Mononuclear cell (primary cell): ENCODE data around the gene MS4A4E. TPM values are rescaled to one million over a fixed set of nuclear protein-coding genes. Genes with fewer than 3 reads are reported as not detected.
A peak's percentile ranks its signal among the peaks of the same experiment; 100 is the strongest.
"Not testable (repeated sequence)": the region's sequence is repeated elsewhere in the genome, so short reads cannot be mapped to it uniquely, and the experiment has no call there.

ENCODE experiments used
- H3K27me3 ChIP-seq: 2 replicates; pipeline ENCODE4 v1.6.0; 2011; ENCODE audit warnings: low read length, control low read depth; ENCODE audit not compliant: insufficient read depth
- H3K4me1 ChIP-seq: 2 replicates; pipeline ENCODE4 v1.5.1; 2011; ENCODE audit warnings: mild to moderate bottlenecking, low read length, control low read depth; ENCODE audit not compliant: insufficient read depth
- H3K4me3 ChIP-seq: 2 replicates; pipeline ENCODE4 v1.5.1; 2011; ENCODE audit warnings: mild to moderate bottlenecking, low read length, moderate library complexity
- H3K9me3 ChIP-seq: 2 replicates; pipeline ENCODE4 v1.5.1; 2011; ENCODE audit warnings: low read depth, mild to moderate bottlenecking, control low read depth, low read length
- total RNA-seq: library from RNA; depleted of rRNA; stranded (reverse); fragments of >200 nt; gene quantifications from one replicate; pipeline ENCODE4 v1.2.3, GENCODE V29; 2012

The MS4A4E gene
- total RNA-seq = 1.4 TPM

DNA sequence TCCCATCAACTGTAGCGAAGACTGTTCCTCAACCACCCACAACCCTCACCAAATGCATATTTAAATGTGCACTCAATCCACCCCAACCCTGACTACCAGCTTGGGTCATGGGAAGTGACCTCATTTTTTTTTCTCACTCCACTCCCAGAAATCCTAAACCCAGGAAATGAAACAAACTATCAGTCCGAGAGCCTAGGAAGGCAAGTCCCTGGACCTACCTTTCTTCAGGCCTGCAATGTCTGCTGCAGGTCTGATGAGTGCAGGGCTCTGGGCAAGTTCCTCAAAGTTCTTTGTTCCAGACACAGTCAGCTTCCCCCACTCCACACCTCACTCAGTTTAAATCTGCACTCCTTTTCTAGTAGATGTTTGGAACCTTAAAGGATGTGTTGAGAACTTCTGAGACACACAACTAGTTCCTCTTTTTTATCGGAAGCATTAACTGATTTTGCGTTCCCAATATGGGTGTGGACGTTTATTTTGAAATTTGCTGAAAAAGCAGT, at the start of gene MS4A4E:
Gene MS4A4E, minus strand, starts transcription at position 398 of the 500 bp plus-strand sequence. CDS start 13,082 bp downstream, outside the sequence.
- peak within 1 kb of the TSS; percentile 29 for H3K4me3 ChIP-seq
- no peaks in the 10 kb centered on the region for H3K9me3 ChIP-seq
- H3K27me3 ChIP-seq = no peaks in the 10 kb centered on the region
- H3K4me1 ChIP-seq = peaks cover 43% of the 10 kb centered on the region

DNA sequence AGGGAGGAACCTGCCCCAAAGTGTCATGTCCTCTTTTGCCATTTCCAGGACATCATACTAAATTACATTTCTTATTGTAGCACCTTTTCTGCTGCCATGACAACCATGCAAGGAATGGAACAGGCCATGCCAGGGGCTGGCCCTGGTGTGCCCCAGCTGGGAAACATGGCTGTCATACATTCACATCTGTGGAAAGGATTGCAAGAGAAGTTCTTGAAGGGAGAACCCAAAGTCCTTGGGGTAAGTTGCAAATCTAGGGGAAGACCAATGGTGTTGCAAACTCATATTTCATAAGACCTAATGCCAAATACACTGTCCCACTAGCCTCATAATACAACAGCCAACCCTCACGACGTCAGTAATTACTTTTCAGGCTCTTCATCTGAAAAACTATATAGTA, 49.2 kb upstream of the MS4A4E start:
- Histone ChIP-seq H3K9me3 (no peaks in the 10 kb centered on the region), H3K27me3 (no peaks in the 10 kb centered on the region), H3K4me1 (no peaks in the 10 kb centered on the region), H3K4me3 (no peak overlapping the region)

DNA sequence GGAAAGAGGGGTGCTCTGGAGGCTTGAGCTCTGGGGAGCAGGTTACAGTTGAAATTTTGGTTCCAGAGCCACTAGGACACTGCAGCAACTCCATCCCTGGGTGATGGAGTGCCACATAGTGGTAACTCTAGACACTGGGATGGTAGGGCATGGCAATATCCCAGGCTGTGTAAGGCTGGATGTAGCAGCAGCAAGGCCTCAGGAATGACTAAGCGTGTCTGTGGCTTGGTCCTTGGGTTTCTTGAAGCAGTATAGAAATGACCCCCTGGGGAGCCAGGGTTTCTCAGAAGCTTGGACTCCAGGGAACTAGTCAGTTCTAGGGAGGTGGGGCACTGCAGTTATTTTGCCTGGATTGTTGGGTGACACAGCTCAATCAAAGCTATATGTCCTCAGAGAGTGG, 45.6 kb upstream of the MS4A4E start:
- no peak overlapping the region for H3K4me3 ChIP-seq
- H3K27me3 ChIP-seq = no peaks in the 10 kb centered on the region
- no peaks in the 10 kb centered on the region for H3K4me1 ChIP-seq
- no peaks in the 10 kb centered on the region for H3K9me3 ChIP-seq

DNA sequence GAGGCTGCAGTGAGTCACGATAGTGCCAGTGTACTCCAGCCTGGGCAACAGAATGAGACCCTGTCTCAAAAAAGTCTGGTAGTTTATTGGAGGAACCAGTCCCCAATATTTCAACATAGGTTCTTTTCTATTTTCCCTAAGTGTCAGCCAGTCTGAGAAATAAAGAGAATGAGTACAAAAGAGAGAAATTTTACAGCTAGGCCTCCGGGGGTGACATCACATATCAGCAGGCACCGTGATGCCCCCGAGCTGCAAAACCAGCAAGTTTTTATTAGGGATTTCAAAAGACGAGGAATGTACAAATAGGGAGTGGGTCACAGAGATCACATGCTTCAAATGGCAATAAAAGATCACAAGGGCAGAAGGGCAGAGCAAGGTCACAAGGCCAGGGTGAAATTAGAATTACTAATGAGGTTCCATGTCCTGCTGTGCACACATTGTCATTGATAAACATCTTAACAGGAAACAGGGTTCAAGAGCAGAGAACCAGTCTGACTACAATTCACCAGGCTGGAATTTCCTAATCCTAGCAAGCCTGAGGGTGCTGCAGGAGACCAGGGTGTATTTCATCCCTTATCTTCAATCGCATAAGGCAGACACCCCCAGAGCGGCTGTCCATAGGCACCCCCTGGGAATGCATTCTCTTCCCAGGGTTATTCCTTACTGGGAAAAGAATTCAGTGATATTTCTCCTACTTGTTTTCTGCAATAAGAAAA, 42.6 kb upstream of the MS4A4E start:
- not testable (repeated sequence) for H3K9me3 ChIP-seq, H3K27me3 ChIP-seq, H3K4me3 ChIP-seq
- H3K4me1 ChIP-seq = peaks cover 23% of the 10 kb centered on the region

DNA sequence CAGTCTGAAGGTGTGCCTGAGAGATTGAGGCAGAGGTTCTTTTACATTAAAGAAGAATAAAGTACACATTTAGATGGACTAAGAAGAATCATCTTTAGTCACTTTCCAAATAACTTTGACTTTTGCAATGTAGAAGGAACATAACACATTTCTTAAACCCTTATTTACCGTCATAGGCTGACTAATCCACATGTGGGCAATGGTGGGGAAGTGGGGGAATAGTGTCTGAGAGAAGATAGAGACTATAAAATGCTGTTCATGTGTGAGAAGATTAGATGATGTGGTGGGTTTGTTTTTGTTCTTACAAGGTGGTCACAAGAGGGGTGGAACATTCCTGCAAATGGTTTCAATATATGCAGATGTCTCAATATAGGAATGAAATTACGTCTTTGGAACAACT, 39.3 kb upstream of the MS4A4E start:
- Histone ChIP-seq H3K4me1 (peaks cover 26% of the 10 kb centered on the region), H3K9me3 (no peaks in the 10 kb centered on the region), H3K27me3 (no peaks in the 10 kb centered on the region), H3K4me3 (no peak overlapping the region)

DNA sequence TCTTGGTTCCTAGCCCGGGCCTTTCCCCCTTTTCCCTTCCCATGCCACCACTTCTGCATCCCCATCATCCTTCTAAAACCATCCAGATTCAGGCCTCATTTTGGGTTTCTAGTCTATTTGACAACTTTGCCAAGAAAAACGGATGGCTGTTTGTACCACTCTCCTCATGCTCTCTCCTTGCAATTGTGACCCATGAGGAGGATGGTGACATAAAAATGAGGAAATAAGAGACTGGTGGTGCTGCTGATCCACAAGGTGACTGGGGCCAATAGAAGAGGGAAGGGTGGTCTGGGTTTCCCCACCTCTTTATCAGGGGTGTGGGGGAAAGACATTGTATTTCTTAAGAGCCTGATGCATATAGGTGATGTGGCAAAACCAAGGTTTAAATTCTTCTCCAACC, 38.5 kb upstream of the MS4A4E start:
- no peaks in the 10 kb centered on the region for H3K27me3 ChIP-seq

DNA sequence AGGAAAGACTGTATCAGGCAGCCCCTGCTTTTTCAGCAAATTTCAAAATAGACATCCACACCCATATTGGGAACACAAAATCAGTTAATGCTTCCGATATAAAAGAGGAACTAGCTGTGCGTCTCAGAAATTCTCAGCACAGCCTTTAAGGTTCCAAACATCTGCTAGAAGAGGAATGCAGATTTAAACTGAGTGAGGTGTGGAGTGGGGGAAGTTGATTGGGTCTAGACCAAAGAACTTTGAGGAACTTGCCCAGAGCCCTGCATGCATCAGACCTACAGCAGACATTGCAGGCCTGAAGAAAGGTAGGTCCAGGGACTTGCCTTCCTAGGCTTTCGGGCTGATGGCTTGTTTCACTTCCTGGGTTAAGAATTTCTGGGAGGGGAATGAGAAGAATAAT, 37.5 kb upstream of the MS4A4E start, which contains the start of gene MS4A4A:
Gene MS4A4A, plus strand, starts transcription at position 255 of the 400 bp plus-strand sequence. Its CDS starts 10 bp downstream, at position 265.
- no peaks in the 10 kb centered on the region for H3K27me3 ChIP-seq
- peaks cover 26% of the 10 kb centered on the region for H3K4me1 ChIP-seq
- no peaks in the 10 kb centered on the region for H3K9me3 ChIP-seq
- no peak within 1 kb of the TSS for H3K4me3 ChIP-seq

More for the DNA sequence above, 38.5 kb upstream of the MS4A4E start:
- H3K4me3 ChIP-seq = no peak overlapping the region
- peaks cover 26% of the 10 kb centered on the region for H3K4me1 ChIP-seq
- H3K9me3 ChIP-seq = no peaks in the 10 kb centered on the region

DNA sequence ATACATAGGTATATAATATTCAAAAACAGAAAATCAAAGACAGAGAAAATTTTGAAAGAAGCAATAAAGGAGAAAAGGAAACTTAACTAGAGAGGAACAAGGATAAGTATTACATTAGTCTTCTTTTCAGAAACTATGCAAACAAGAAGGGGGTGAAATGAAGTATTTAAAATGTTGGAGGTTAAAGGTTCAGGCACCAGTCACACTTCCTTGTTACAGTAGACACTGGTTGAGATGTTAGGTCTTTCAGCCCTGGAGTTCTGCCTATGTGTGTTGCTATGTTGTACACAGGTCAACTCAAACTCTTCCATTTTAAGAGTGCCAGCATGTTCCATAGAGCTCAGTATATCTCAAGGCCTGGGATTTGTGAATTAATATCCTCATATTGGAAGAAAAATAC, 31.5 kb upstream of the MS4A4E start:
- Histone ChIP-seq H3K4me3 (no peak overlapping the region), H3K27me3 (no peaks in the 10 kb centered on the region), H3K4me1 (peaks cover 7% of the 10 kb centered on the region), H3K9me3 (no peaks in the 10 kb centered on the region)

DNA sequence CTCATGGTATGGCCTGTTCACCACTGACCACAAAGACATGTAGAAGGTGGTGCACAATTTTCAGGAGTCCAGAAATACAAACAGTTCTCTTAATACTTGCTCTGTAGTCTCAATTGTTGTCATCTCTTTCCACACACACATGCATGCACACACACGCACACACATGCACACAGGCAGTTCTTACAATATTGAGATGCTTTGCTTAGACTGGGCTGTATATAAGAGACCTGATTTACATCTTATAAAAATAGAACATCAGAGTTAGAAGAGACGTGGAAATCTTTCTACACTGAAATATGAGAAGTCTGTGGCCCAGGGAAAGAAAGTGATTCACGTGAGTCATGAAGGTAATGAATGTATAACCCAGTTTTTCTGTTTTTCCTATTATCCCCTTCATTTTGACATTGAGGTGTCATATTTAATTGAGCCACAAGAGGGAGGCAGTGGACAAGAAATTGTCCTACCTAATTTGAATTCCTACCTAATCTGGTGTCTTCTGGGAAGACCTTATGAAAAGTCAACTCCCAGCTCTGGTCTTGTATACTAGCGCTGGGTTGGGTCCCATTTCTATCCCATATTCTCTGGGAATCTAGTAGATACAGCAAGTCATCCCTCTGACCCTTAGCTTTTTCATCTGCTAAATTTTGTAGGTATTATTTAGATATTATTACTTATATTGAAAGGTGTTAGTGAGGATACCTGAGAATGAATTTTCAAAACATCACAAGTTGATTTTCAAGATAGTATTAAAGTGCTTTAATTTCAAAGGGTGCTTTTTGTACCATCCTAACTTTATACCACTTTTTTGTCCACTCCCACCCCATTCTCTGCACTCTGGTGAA, 22.7 kb upstream of the MS4A4E start:
- Histone ChIP-seq H3K4me1 (peaks cover 8% of the 10 kb centered on the region), H3K9me3 (no peaks in the 10 kb centered on the region), H3K4me3 (no peak overlapping the region), H3K27me3 (no peaks in the 10 kb centered on the region)

DNA sequence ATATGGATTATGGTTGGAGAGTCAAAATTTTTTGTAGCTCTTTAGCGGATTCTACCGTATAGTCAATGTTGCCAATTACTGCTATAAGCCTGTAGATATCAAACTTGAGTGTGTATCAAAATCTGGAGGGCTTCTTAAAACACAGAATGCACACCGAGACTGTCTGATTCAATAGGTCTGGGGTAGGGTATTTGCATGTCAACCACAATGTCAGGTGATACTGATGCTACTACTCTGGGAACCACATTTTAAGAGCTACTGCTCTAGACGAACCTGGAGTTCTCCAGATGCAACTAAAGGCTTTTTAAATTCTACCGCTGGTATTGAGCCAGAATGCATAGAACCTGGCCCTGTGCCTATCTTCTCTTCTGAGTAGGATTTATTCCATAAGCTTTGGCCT, 21.7 kb upstream of the MS4A4E start:
- H3K4me3 ChIP-seq = no peak overlapping the region
- no peaks in the 10 kb centered on the region for H3K27me3 ChIP-seq
- no peaks in the 10 kb centered on the region for H3K9me3 ChIP-seq
- peaks cover 8% of the 10 kb centered on the region for H3K4me1 ChIP-seq

DNA sequence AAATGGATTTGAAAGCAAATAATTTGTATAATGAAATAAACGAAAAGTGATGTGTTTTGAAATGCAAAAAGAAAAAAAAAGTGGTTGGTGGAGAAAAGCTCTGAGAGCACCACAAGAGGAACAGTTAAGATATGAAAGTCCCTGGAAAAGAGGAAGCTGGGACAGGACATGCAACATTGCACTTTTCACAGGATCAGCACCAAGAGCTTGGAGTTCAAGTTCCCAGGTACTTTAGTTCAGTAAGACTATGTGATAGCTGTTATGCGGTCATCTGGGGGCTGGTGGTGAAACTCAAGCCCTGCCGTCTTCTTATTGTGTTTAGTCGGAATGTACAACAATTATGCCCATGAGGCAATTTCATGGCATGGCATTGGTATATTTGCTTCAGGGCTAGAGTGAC, 20.5 kb upstream of the MS4A4E start:
- Histone ChIP-seq H3K27me3 (no peaks in the 10 kb centered on the region), H3K9me3 (no peaks in the 10 kb centered on the region), H3K4me1 (peaks cover 8% of the 10 kb centered on the region), H3K4me3 (no peak overlapping the region)

DNA sequence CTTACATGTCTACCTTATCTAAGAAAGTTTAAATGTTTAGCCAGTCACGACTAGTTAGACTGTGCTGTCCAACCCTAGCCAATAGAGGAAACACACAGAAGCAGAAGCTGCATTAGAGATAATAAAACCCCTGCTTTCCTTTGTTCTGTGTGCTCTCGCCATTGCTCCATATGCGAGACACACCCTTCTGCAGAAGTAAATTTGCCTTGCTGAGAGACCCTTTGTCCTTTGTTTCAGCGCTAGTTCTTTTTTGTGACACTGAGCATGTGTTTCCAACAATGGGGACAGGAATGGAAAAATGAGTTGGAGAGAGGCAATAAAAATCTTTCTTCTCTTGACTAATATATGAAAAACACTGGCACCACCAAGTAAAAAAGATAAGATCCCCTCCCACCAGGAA, 18.1 kb upstream of the MS4A4E start:
- no peaks in the 10 kb centered on the region for H3K9me3 ChIP-seq
- no peaks in the 10 kb centered on the region for H3K27me3 ChIP-seq
- peaks cover 8% of the 10 kb centered on the region for H3K4me1 ChIP-seq
- H3K4me3 ChIP-seq = no peak overlapping the region

DNA sequence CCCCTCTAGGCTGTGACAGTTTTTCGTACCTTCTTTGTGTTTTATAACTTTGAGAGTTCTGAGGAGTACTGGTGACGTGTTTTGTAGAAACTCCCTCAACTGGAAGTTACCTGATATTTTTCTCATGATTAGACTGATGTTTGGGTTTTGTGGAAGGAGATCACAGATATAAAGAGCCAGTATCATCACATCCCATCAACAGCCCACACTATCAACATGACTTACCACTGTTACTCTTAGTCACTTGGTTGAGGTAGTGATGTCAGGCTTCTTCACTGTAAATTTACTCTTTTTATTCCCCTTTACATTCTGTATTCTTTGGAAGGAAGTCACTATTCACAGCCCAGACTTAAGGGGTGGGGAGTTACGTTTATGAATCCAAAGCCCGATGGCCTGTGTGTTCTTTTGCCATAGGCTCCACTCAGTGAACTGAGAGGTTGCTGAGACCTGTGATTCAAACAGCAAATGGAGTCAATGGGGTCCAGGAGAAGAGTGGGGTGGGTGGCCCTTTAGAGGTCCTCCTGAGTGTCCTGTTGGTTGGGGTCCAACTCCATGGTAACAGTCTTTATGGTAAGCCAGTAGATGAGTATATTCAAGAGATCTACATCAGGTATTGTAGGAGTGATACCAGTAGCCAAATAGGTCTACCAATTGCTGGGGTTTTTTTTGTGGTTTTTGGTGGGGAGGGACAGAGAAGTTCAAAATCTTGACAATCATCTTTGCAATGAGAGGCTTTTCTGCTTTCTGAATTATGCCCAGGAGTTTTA, 15.2 kb upstream of the MS4A4E start:
- H3K4me3 ChIP-seq = no peak overlapping the region
- H3K4me1 ChIP-seq = peaks cover 8% of the 10 kb centered on the region
- no peaks in the 10 kb centered on the region for H3K27me3 ChIP-seq
- H3K9me3 ChIP-seq = peaks cover 5% of the 10 kb centered on the region

DNA sequence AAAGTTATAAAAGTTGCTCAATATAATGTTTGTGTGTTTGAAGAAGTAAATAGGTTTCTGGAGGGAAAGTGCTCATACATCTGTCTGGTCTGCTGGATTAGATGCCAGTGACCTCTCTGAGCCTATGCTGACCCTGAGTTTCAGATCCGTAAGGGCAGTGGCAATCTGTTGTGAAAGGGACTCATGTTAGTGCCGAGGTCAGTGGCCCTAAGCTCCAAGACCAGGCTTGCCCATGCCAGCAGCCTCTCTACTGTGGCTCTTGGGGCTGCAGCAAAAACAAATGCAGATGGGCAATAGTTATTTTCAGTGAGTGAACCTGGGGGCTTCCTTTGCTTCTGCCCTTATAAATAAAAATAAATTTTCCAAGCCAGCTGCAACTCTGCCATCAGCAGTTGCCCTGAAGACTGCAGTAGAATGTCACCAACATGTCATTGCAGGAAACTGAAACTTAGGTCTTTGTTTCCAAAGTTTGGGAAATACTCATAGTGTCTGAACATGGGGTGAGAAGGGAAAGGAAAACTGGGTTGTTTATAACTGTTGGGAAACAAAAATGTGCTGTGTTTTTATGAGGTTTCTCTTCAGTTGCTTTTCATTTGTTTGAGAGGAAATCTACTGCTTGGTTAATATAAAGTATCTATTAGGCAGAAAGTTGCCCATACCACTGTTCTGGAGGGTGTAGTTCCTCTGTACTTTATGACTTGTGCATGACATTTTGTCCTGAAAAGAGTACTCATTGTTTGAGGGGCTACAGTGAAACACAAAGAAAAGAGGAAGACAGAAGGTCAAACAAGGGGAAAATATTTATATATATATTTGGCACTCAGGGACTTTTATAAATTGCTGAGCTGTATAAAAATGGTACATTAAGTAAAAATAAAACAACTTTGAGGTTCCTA, 9.5 kb upstream of the MS4A4E start:
- Histone ChIP-seq H3K27me3 (no peaks in the 10 kb centered on the region), H3K4me1 (peaks cover 34% of the 10 kb centered on the region), H3K9me3 (peaks cover 5% of the 10 kb centered on the region), H3K4me3 (no peak overlapping the region)
